Stomach (tissue), 4 donors: Measurements from ENCODE around the gene MRPS18C.
A peak's percentile ranks its signal among the peaks of the same experiment; 100 is the strongest.

Experiments used
- EP300 ChIP-seq: sonication (generic); formaldehyde crosslinking; IDR thresholded peaks from one replicate; pipeline ENCODE4 v1.6.1; 2017; ENCODE audit warnings: antibody characterized with exemption
- POLR2A ChIP-seq, 4 donors: fragments of 450-650 bp; IDR thresholded peaks; one replicate each; pipeline ENCODE4 v1.6.1; 2016; ENCODE audit warnings: antibody characterized with exemption in 4 of 4, control low read depth in 2 of 4, mild to moderate bottlenecking in 1 of 4, moderate library complexity in 1 of 4
- POLR2AphosphoS5 ChIP-seq, 3 donors: sonication (generic); formaldehyde crosslinking; IDR thresholded peaks; one replicate each; pipeline ENCODE4 v1.6.1; 2016; ENCODE audit warnings: antibody characterized with exemption in 3 of 3
- TF ChIP-seq, protein P1 (sequence below), 7 experiments: fragments of 450-650 bp in 4 of 7; fragments of 200-600 bp in 3 of 7; sonication (generic) in 3 of 7; IDR thresholded peaks; one replicate each; pipeline ENCODE4 v1.5.1; 2016 to 2019; ENCODE audit warnings: antibody characterized with exemption in 7 of 7, control low read depth in 2 of 7, mild to moderate bottlenecking in 1 of 7

DNA sequence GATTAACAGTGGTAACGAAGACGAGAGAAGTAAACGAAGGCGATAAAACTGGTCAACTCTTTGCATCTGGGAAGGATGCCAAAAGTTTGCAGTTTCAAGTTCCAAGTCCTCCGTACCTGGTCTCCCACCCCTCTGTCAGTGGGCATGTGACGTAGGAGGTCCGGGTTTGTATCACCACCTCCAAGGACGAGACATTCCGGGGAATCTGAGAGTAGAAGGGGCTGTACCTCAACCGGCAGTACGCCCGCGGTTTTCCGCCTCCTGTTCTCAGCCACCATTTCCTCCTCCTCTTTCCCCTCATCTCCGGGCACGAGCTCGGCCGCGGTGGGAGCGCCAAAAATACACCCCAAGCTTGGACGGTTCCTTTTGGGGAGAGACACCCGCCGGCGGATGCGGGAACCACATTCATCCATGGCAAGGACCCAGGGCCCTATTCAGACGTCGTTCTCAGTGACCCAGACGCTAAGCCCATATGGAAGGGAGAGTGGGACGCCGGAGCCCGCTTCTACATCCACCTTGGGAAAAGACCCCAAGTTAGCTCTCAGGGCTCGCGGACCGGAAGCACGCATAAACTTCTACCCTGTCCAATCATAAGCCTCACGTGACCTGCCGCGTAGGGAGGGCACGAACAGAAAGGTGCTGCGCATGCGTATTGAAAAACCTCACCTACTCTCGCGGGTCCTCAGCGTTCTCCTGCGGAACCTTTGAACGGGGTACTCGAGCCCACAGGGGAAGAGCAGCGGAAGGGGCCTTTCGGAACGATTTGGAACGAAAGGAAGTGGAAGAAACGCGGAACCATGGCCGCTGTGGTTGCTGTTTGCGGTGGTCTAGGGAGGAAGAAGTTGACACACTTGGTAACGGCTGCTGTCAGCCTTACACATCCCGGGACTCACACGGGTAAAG is at the start of gene MRPS18C, which contains the start of gene HELQ:
- TF ChIP-seq, protein P1, sequence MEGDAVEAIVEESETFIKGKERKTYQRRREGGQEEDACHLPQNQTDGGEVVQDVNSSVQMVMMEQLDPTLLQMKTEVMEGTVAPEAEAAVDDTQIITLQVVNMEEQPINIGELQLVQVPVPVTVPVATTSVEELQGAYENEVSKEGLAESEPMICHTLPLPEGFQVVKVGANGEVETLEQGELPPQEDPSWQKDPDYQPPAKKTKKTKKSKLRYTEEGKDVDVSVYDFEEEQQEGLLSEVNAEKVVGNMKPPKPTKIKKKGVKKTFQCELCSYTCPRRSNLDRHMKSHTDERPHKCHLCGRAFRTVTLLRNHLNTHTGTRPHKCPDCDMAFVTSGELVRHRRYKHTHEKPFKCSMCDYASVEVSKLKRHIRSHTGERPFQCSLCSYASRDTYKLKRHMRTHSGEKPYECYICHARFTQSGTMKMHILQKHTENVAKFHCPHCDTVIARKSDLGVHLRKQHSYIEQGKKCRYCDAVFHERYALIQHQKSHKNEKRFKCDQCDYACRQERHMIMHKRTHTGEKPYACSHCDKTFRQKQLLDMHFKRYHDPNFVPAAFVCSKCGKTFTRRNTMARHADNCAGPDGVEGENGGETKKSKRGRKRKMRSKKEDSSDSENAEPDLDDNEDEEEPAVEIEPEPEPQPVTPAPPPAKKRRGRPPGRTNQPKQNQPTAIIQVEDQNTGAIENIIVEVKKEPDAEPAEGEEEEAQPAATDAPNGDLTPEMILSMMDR (IDR thresholded peaks at IDR 0.05), result peak in 1 of 7 experiments; percentile 37
- TF ChIP-seq POLR2AphosphoS5 (IDR thresholded peaks at IDR 0.05) (peak; percentile 91 to 95 (median 95)), POLR2A (IDR thresholded peaks at IDR 0.05) (peak in 1 of 4 donors; percentile 54), EP300 (no peak)
